WI38 (cell line): ENCODE data around the gene KIF3C.

Source experiments
- H3K4me3 ChIP-seq: 2 replicates; pipeline ENCODE4 v1.5.1; 2011; ENCODE audit warnings: low read depth, mild to moderate bottlenecking, control low read depth, low read length
- TF ChIP-seq, protein P1 (sequence below): IDR thresholded peaks from 2 replicates; pipeline ENCODE4 v1.5.1; 2012; ENCODE audit warnings: low read depth, mild to moderate bottlenecking, control low read depth, low read length

KIF3C gene

DNA sequence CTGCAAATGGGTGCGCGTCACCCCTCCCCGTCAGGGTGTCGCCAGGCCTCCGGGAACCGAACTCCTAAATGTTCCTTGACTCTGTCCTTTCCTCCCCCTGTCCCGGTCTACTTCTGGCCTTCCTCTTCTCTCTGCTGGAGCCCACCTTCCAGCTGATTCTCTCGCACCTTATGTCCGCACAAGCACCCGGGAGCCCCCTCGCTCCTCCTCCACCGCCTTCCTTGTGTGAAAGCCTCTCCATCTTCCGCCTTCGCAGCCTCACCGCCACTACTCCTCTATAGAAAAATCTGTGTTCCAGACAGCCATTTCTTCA, 627 bp upstream of the KIF3C start:
- no peak overlapping the region for H3K4me3 ChIP-seq
- TF ChIP-seq, protein P1, sequence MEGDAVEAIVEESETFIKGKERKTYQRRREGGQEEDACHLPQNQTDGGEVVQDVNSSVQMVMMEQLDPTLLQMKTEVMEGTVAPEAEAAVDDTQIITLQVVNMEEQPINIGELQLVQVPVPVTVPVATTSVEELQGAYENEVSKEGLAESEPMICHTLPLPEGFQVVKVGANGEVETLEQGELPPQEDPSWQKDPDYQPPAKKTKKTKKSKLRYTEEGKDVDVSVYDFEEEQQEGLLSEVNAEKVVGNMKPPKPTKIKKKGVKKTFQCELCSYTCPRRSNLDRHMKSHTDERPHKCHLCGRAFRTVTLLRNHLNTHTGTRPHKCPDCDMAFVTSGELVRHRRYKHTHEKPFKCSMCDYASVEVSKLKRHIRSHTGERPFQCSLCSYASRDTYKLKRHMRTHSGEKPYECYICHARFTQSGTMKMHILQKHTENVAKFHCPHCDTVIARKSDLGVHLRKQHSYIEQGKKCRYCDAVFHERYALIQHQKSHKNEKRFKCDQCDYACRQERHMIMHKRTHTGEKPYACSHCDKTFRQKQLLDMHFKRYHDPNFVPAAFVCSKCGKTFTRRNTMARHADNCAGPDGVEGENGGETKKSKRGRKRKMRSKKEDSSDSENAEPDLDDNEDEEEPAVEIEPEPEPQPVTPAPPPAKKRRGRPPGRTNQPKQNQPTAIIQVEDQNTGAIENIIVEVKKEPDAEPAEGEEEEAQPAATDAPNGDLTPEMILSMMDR, result no peak

DNA sequence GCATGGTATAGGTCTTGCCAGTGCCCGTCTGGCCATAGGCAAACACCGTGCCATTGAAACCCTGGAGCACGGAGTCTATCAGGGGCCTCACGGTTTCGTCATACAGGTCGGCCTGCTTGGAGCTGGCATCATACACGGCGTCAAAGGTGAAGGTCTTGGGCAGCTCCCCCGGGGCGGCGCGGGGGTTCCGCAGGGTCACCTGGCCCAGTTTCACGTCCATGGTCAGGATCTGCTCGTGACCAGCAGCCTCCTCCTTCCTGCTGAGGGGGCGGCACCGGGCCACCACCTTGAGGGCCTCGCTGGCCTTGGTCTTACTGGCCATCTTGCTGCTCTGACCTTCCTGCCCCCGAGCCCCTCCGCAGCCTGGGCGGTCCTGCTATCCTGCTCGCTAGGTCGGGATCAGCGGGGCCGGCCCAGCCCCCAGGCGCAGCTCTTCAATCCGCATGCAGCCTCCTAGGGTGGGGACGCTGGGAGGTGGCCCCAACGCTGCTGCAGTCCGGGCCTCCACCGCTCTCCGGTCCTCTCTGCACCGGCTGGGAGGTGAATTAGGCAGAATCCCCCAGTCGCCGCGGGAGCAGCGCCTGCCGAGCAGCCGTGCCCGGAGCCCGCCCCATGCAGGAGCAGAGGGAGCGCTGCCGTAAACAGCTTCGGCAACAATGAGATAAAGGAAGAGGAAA, 563 bp downstream of the KIF3C start:
- TF ChIP-seq, protein P1, result no peak
- peak overlapping the region; percentile 84 for H3K4me3 ChIP-seq

DNA sequence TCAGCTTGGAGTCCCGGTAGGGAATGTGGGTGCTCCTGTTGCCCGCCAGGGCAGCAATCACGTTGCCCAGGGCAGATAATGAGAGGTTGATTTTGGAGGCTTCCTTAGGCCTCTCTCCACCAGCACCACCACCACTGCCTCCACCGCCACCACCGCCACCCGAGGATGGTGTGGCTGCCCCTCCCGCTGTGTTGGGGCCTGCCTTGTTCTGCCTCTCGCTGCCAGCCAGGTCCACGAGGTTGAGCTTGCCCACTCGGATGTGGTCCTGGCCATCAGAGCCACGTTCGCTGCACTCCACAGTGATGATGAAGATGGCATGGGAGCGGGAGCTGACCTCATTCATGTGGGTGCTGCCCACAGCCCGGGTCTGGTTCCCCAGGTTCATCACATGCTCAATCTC, 1.3 kb downstream of the KIF3C start:
- H3K4me3 ChIP-seq, result peak overlapping the region; percentile 84; the same call in 1 of the 2 replicates
- TF ChIP-seq, protein P1, result no peak

DNA sequence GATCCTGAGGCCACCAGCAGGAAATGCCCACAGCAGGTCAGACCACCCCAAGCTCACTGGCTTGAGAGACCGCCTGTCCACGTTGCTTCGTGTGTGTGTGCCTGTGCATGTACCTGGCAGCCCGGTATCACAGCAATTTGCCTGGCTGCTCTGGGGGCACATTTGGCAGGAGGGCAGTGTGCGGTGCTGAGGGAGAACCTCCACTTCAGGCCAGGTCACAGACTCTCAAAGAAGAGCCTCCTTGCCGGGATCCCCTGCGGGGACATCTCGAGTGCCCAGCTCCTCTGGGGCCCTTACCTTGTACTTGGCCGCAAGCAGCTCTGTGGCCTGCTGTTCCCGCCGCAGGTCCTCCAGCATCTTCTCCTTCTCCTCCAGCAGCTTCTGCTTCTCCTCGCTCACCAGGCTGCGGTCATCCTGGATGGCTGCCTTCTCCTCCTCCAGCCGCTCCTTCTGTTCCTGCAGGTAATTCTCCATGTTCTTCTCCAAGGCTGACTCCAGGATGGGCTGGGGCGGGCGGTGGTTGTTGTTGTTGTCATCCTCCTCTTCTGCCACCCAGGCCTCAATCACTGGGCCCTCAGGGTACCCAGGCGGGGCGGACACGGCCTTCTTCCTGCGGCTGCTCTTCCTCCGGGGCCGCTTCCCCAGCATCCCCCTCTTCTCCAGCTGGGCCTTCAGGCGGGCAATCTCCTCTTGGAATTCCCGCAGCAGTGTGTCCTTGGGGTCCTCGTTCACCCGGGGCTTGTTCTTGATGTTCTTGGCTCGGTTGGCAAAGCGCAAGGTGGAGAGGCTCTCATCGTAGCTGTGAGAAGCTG, 2.0 kb downstream of the KIF3C start:
- TF ChIP-seq, protein P1, result no peak

DNA sequence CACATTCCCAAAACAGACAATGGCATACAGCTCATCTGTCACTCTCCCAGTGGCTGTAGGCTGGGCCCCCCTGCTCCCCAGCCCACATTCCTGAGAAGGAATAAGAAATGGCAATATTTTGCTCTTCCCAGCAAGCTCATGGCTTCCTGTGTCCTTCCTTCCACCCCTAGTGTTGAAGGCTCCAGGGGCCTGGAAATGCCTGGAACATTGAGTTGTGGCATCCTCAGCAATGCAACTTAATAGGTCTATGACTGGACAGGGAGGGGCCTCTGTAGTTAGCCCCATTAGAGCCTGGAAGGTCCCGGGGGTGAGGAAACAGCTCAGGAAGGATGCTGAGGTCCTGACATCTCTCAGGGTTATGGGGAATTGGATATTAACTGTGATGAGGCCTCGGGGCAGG, 3.3 kb downstream of the KIF3C start:
- TF ChIP-seq, protein P1, result no peak
- no peak overlapping the region for H3K4me3 ChIP-seq

More for the DNA sequence above, 2.0 kb downstream of the KIF3C start:
- no peak overlapping the region for H3K4me3 ChIP-seq

DNA sequence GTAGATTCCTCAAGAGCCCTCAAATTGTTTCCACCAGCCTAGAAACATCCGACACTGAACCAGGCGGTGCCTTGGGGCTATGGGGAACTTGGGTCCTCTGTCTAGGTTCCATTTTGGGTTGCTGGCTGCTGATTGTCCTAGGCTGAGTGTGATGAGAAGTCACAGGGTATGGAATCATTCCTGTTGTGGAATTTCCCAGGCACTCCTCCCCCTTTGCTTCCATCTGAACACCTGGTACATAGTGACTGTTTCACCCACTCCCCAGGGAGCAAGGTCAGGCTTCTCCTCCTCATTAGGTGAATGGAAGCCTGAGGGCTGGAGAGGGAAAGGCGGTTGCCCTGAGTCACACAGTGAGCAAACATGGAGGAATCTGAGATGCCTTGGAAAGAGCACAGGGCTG, 4.5 kb downstream of the KIF3C start:
- TF ChIP-seq, protein P1, result no peak
- H3K4me3 ChIP-seq, result no peak overlapping the region

DNA sequence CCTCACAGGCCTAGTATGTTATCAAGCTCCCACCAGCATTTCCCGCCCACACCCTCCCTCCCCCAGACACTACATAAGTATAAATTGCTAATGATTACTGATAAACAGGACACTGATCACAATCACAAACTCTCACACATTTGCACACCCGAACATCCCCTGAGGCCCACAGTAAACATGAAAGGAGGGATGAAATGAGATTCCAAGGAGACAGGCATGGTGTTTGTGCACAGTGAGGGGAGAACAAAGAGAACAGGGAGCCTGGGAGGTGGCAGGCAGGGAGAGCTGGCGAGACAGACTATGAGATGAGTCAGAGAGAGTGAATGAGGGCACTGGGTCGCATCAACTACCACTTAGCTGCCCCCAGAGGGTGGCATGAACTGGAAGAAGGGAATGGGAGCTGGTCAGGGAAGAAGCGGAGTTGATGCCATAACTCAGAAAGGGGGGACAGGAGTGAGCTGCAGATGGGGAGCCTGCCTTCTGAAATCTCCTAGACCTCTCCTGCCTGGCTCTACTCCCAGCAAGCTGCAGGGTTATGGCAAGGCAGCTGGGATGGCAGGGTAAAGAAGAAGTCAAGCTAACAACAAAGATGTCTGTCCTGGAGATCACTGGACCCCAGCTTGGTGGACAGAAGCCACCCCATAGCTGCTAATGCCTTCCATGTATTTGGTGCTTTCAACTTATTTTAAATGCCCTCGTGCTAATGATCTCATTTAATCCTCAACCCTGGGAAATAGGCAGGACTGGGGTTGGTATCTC, 5.1 kb downstream of the KIF3C start:
- no peak overlapping the region for H3K4me3 ChIP-seq
- TF ChIP-seq, protein P1, result no peak
